Osteoblast (primary cell): ENCODE data around the gene NR3C2. TPM values are rescaled to one million over a fixed set of nuclear protein-coding genes. Genes with fewer than 3 reads are reported as not detected.

Source experiments
- DNase-seq: peaks from one replicate; pipeline ENCODE4 v3.0.0; 2011; ENCODE audit warnings: low spot score, mixed read lengths; ENCODE audit not compliant: insufficient read length; ENCODE audit errors: missing footprints
- H2AFZ ChIP-seq: 2 replicates; pipeline ENCODE4 v1.6.0; 2011; ENCODE audit warnings: mild to moderate bottlenecking, low read length
- H3K27ac ChIP-seq: 2 replicates; pipeline ENCODE4 v1.5.1; 2011; ENCODE audit warnings: mild to moderate bottlenecking, low read depth, low read length, moderate library complexity
- H3K27me3 ChIP-seq: 2 replicates; pipeline ENCODE4 v1.6.0; 2012; ENCODE audit warnings: mild to moderate bottlenecking, control low read depth, inconsistent platforms, low read length, moderate library complexity; ENCODE audit not compliant: insufficient read depth
- H3K36me3 ChIP-seq: 2 replicates; pipeline ENCODE4 v1.5.1; 2011; ENCODE audit warnings: mild to moderate bottlenecking, low read length, control low read depth, moderate library complexity; ENCODE audit not compliant: insufficient read depth
- H3K4me1 ChIP-seq: 2 replicates; pipeline ENCODE4 v1.5.1; 2011; ENCODE audit warnings: mild to moderate bottlenecking, low read length, control low read depth, moderate library complexity; ENCODE audit not compliant: insufficient read depth
- H3K4me2 ChIP-seq: 2 replicates; pipeline ENCODE4 v1.6.0; 2011; ENCODE audit warnings: mild to moderate bottlenecking, low read length; ENCODE audit not compliant: insufficient read depth
- H3K4me3 ChIP-seq: fragments of 200-600 bp; sonication (generic); 3 replicates; pipeline ENCODE4 v1.5.1; 2012; ENCODE audit warnings: mild to moderate bottlenecking, low read length, inconsistent platforms; ENCODE audit not compliant: insufficient read depth
- H3K79me2 ChIP-seq: 2 replicates; pipeline ENCODE4 v1.6.0; 2012; ENCODE audit warnings: mild to moderate bottlenecking, low read length, control low read depth, inconsistent platforms; ENCODE audit not compliant: insufficient read depth
- H3K9me3 ChIP-seq: 2 replicates; pipeline ENCODE4 v1.5.1; 2011; ENCODE audit warnings: low read depth, low read length, control low read depth
- H4K20me1 ChIP-seq: 2 replicates; pipeline ENCODE4 v1.6.0; 2012; ENCODE audit warnings: mild to moderate bottlenecking, low read length, control low read depth; ENCODE audit not compliant: insufficient read depth
- CTCF ChIP-seq: IDR thresholded peaks from 2 replicates; pipeline ENCODE4 v1.5.1; 2011; ENCODE audit warnings: mild to moderate bottlenecking, low read depth, low read length, moderate library complexity; ENCODE audit errors: extremely low read depth
- total RNA-seq: library from RNA; depleted of rRNA; stranded (reverse); fragments of >200 nt; gene quantifications from 2 replicates; pipeline ENCODE4 v1.2.3, GENCODE V29; 2012

NR3C2 gene
- total RNA-seq, 1 donor: 0.72 TPM

- H3K27ac ChIP-seq: no peak overlapping the region
- no peaks in the 10 kb centered on the region for H4K20me1 ChIP-seq
- H3K36me3 ChIP-seq: no peaks in the 10 kb centered on the region
- no peak overlapping the region for H2AFZ ChIP-seq
- H3K4me2 ChIP-seq: no peak overlapping the region
- no peaks in the 10 kb centered on the region for H3K27me3 ChIP-seq
- H3K4me1 ChIP-seq: no peaks in the 10 kb centered on the region
- DNase-seq: no peak
- no peaks in the 10 kb centered on the region for H3K9me3 ChIP-seq
- no peak overlapping the region for H3K4me3 ChIP-seq
- H3K79me2 ChIP-seq: no peaks in the 10 kb centered on the region
- no peak for TF ChIP-seq CTCF
These were observed 21.8 kb downstream of the NR3C2 start for GRCh38 chr4:148420397-148420796.

GRCh38 chr4:148415500-148415899 lies 26.7 kb downstream of the NR3C2 start:
- no peaks in the 10 kb centered on the region for H3K9me3 ChIP-seq
- H3K27ac ChIP-seq: no peak overlapping the region
- DNase-seq: no peak
- no peak overlapping the region for H2AFZ ChIP-seq
- no peak overlapping the region for H3K4me3 ChIP-seq
- no peaks in the 10 kb centered on the region for H3K36me3 ChIP-seq
- no peaks in the 10 kb centered on the region for H4K20me1 ChIP-seq
- TF ChIP-seq CTCF: no peak
- no peaks in the 10 kb centered on the region for H3K79me2 ChIP-seq
- no peaks in the 10 kb centered on the region for H3K4me1 ChIP-seq
- no peak overlapping the region for H3K4me2 ChIP-seq
- no peaks in the 10 kb centered on the region for H3K27me3 ChIP-seq

GRCh38 chr4:148412460-148412994 lies 29.7 kb downstream of the NR3C2 start:
- Histone ChIP-seq H3K27ac (no peak overlapping the region), H3K4me3 (no peak overlapping the region), H3K4me2 (no peak overlapping the region), H3K36me3 (no peaks in the 10 kb centered on the region), H3K4me1 (no peaks in the 10 kb centered on the region), H3K27me3 (no peaks in the 10 kb centered on the region), H3K9me3 (no peaks in the 10 kb centered on the region), H3K79me2 (no peaks in the 10 kb centered on the region), H2AFZ (no peak overlapping the region), H4K20me1 (no peaks in the 10 kb centered on the region)
- no peak for DNase-seq
- no peak for TF ChIP-seq CTCF

GRCh38 chr4:148405161-148405893 lies 36.9 kb downstream of the NR3C2 start:
- H3K79me2 ChIP-seq: no peaks in the 10 kb centered on the region
- TF ChIP-seq CTCF: no peak
- no peaks in the 10 kb centered on the region for H3K36me3 ChIP-seq

More at GRCh38 chr4:148405161-148405893, 36.9 kb downstream of the NR3C2 start:
- Histone ChIP-seq H3K9me3 (no peaks in the 10 kb centered on the region), H3K27ac (no peak overlapping the region), H3K4me1 (no peaks in the 10 kb centered on the region), H2AFZ (no peak overlapping the region), H3K4me2 (no peak overlapping the region), H3K27me3 (no peaks in the 10 kb centered on the region), H4K20me1 (no peaks in the 10 kb centered on the region), H3K4me3 (no peak overlapping the region)
- no peak for DNase-seq
